ENCODE results near the gene PMM2.

PMM2 gene

GRCh38 chr16:8797364-8798173 is at the start of gene PMM2, which contains the start of gene TMEM186:
PMM2 (plus strand) TSS chr16:8797839; CDS start chr16:8797883, 44 bp downstream.
TMEM186 (minus strand) TSS chr16:8797639; CDS start chr16:8797614, 25 bp downstream.
- peak; percentile 95 to 96 for DNase-seq

DNA sequence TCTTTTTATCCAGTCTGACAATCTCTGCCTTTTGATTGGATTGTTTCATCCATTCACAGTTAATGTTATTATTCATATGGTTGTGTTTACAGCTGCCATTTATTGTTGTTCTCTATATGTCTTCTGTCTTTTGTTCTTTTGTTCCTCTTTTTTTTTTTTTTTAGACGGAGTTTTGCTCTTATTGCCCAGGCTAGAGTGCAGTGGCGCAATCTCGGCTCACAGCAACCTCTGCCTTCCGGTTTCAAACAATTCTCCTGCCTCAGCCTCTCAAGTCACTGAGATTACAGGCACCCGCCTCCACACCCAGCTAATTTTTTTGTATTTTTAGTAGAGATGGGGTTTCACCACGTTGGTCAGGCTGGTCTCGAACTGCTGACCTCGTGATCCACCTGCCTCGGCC is 48.7 kb upstream of the PMM2 start:
- DNase-seq, result peak in 1 of 2 donors; percentile 25

DNA sequence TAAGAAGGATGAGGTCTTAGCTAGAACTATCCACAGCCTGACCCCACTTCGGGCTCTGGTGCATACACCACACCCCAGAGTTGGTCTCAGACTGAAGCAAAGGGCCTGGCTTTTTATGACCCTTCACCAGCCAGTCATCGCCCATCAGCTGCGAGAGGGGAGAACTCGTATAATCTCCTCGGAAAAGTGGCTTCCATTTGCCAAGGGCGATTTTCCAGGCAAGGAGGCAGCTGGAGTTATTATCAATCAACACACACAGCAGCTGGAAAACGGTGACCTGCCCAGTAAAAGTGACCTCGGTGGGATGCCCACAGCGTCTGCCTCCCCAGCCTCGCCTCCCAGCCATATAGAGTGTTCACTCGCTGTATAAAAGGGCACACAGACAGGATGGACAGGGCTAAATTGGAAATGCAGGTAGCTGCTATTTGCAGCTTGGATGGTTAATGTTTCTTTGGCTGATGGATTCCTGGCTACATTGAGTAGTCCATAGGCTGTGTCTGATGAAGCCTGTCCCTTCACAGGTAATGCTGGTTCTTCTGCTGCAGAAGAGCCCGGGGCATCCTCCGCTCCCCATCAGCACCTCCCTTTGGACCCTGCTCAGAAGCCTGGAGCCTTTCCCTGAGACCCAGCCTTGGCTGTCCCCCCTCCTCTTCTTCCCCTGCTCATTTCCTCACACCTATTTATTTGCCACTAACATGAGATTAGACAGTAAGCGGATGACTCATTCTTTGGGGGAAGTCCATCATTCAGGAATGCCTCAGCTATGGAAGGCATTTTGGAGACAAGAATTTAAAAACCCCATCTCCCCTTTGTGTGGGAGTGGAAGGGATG is 45.9 kb upstream of the PMM2 start:
- no peak for DNase-seq

DNA sequence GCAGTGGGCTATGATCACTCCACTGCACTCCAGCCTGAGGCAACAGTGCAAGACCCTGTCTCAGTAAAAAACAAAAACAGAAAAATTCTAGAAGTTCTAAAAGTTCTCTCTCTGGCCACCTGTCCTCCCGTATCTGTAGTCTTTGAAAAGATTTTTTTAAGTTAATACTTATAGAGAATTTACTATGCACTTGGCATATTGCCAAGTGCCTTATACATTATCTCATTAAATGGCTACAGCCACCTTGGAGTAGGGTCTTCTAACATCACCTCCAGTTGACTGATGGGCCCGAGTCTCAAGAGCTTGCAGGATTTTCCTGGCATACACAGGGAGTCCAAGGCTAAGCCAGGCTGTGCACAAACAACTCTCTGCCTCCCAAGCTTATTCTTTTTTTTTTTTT is 44.9 kb upstream of the PMM2 start:
- DNase-seq, result no peak

DNA sequence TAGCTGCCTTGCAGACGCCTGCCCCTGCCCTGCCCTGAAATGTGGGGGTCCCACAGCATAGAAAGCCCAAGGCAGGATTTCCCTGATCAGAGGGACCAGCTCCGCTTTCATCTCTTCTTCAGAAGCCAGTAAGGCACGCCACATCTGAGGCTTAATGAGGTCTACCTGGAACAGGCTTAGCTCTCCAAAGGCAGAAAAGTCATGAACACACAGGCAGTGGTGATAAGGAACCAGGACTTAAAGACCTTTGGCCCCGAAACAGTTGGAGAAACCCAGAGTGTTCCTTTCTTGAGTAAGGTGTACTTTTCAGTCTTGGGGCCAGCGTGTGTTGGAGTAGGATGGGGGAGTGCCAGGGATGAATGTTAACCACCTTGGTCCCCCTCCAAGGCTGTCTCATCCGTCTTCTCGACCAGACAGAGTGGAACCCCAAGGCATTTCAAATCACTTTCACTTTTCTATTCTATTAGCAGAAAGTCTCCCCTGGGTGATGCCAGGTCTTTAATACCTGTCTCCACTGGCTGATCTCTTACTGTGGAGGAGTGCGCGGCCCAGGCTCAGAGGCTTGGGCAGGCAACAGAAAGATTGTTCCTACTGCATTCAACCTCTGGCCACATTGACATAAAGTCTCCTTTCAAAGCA is 44.1 kb upstream of the PMM2 start:
- no peak for DNase-seq

DNA sequence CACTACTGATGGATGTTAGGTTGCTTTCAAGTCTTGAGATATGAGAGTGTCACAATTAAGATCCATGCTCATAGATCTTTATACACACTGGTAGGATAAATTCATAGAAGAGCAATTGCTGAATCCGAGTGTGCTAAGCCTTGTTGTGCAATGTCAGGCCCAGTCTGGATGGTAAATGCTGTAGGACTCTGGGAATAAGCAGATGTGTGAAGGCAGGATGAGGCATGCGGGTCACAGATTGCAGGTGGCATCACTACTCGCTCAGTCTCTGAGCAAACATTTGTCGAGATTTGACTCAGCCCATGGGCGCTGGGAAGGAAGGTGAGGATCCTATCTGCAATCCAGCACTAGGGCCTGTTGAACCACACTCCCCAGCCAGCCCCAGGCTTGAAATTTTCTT is 40.9 kb upstream of the PMM2 start:
- DNase-seq, result no peak

DNA sequence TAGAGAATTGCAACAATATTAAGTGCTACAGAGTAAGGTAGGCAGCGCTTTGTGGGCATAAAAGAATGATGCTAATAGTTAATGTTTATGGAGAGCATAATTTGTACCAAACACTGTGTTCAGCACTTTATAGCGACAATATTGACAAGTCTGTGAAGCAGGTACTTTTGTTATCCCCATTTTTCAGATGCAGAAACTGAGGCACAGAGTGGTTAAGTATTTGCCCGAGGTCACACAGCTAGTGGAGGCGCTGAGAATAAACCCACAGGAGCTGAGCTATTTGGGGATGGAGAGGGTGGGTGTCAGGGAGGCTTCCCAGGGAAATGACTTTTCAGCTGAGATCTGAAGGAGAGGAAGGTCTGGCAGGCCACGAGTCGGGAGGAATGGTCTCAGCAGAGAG is 39.6 kb upstream of the PMM2 start:
- DNase-seq, result no peak

DNA sequence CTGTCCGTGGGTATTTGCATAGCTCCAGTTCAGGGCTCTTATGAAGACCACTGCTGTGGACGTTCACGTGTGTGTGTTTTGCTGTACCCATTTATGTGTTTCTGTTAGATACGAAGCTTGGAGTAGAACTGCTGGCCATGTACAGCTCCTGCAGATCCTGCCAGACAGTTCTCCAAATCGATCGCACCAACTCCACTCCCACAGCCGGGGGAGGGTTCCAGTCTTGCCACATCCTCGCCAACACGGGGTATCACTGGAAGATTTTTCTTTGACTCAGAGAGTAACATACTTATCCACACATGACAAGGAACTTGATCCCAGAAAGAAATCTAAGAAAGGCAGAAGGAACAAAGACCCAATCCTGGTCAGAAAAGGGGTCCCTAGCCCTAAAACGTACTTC is 37.6 kb upstream of the PMM2 start:
- no peak for DNase-seq

DNA sequence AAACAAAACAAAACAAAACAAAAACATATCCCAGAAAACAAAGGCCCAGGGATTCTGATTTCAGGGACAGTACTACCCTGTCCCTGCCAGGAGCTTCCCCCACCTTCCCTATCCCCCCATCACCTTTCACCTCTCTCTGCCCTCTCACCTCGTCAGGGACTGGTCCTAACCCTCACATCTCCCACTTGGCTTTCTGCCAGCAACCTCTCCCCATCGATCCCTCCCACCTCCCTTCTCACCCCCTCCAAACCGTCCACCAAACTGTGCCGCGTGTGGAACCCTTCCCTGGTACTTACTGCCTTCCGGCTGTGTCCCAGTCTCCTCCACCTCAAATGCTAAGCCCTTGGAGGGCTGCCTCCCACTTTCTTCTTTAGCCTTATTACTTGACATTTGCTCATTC is 36.6 kb upstream of the PMM2 start:
- DNase-seq, result no peak

DNA sequence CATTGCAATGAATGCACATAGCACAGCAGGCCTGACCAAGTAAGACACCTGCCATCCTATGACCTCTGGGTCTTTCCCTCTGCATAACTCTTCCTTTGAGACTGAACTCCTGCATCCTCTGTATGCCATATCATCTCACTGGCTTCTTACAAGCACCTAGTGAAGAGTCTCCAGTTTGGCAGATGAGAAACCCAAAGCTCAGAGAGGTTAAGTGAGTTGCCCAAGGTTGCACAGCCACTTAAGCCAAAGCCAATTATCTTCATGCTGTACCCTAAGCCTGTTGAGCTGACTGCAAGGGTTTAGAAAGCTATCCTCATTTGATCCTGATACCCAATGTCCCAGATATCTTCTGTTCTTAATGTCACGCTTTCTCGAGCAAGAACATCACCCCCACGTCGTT is 35.4 kb upstream of the PMM2 start:
- no peak for DNase-seq

- DNase-seq, result no peak
These were observed 34.6 kb upstream of the PMM2 start for GRCh38 chr16:8763083-8763482.

DNA sequence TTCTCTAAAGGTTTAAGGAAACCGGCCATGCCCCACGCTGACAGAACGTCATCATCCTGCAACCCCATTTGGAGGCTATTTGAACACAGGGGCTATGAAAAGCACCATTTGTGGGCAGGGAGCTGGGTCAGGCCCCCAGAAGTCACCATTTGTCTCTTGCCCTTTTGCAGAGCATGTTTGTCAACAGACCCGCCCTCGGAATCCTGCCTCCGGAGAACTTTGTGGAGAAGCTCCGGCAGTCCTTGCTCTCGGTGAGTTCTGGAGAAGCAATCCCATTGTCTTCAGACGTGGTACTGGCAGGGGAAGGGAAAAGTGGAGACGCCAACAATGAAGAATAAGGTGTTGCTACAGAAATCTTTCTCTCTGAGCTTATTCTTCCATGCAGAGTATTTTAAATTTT is 33.7 kb upstream of the PMM2 start:
- no peak for DNase-seq

- no peak for DNase-seq
These were observed 33.0 kb upstream of the PMM2 start for GRCh38 chr16:8764525-8765250.

- DNase-seq, result no peak
These were observed 30.5 kb upstream of the PMM2 start for GRCh38 chr16:8767176-8767575.

DNA sequence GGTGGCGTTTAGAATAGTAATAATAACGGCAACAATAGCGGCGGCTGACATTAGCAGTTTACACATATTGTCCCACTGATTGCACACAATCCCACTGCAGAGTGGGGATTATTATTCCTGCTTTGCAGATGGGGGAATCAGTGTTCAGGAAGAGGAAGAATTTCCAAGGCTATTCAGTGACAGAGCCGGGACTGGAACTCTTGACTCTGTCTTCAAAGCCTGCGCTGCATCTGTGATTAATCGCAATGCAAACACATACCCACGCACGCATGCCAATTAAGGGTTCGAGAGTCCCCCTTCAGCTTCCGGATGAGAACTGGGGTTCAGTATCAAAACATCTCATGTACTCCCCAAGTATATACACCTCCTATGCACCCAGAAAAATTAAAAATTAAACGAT is 29.4 kb upstream of the PMM2 start:
- DNase-seq, result no peak

DNA sequence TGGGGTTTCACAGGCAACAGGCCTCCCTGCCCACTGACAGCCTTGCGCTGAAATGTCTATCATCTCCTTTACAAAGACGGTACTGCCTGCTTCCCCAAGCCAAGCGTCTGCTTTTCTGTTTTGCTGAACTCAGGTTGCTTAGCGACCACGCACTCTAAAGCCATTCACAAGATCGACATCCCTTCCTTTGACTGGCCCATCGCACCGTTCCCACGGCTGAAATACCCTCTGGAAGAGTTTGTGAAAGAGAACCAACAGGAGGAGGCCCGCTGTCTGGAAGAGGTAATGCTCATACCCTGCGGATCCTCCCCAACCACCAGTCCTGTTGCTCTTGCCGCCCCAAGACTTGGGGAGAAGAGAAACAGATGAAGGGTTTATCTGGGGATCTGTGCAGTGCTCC is 28.9 kb upstream of the PMM2 start:
- no peak for DNase-seq

DNA sequence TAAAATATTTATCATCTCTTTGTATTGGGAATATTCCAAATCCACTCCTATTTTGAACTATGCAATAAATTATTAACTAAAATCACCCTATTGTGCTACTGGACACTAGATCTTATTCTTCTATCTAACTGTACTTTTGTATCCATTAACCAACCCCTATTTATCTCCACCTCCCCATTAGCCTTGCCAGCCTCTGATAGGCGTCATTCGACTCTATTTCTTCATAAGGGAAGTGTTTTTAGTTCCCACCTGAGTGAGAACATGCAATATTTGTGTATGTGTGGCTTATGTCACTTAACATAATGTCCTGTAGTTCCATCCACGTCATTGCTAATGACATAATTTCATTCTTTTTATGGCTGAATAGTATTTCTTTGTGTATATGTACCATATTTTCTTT is 24.1 kb upstream of the PMM2 start:
- no peak for DNase-seq

DNA sequence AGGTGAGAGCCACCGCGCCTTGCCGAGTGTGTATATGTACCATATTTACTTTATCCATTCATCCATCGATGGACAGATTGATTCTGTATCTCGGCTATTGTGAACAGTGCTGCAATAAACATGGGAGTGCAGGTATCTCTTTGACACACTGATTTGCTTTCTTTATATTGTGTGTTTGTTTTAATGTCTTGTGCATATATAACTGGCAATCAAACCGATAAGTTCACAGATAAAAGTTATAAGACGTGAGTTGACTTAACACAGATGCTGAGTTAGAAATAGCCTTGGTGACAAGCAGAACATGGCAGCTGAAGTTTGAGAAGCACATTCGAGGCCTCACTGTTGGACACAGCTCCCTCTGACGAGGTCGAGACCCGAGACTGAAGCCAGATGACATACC is 23.4 kb upstream of the PMM2 start:
- DNase-seq, result no peak

- DNase-seq, result no peak
These were observed 22.3 kb upstream of the PMM2 start for GRCh38 chr16:8775359-8775758.

DNA sequence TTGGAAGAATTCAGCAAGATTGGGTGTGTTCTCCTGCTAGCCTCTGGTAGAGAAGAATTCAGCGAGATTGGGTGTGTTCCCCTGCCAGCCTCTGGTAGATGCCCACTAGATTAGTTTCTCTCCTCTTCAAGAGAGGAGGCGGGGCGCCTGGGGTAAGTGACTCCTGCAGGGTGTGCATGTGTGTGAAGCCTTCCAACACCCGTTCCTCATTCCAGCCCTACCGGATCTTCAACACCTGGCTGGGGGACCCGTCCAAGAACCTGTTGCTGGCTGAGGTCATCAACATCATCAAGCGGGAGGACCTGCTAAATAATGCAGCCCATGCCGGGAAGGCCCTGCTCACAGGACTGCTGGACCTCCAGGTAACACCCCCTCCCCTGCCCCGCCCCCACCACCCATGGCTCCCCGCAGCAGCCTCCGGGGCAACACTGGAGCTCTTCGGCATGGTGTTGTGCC is 21.5 kb upstream of the PMM2 start:
- DNase-seq, result no peak

DNA sequence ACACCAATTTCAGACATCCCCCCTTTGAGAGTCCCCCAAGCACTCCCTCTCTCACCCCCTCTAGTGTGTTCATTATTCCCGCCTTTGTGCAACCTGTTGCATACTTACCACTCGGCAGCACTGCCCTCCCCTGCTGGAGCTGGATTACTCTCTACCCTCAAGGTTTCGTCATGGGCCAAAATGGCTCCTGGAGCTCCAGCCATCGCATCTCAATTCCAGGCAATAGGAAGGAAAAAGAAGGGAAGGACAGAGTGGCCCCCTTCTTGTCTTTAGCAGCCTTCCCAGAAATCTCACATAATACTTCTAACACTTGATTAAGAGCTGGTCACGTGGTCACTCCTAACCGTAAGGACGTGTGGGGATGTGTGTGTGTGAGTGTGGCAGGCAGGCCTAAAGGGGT is 20.4 kb upstream of the PMM2 start:
- DNase-seq, result no peak

DNA sequence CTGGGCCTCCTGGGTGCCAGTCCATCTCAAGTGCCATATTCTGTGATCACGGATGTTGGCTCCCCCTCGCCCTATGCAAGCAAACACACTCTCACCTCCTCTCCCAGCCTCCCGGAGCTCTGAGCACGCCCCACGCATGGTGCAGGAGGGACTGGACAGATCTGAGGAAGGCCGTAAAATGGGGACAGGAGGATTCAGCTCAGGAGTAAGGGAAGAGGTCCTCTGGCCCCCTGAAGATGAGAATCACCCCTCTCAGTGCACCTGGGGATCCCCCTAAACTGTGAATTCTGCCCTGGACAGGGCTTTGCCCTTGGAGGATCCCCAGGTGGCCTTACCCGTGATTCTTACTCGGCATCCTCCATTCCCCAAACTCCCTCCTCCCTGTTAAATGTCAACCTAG is 15.8 kb upstream of the PMM2 start:
- DNase-seq, result no peak

GRCh38 chr16:8782673-8783072 is 15.0 kb upstream of the PMM2 start:
- DNase-seq, result no peak
